ENCODE measurements around the gene CRMP1.

The CRMP1 gene

GRCh38 chr4:5887011-5887360, 5.9 kb downstream of the CRMP1 start:
- peak overlapping the region; percentile 40 for H3K4me3 ChIP-seq (ENCODE audit: low read depth, low read length)
- in situ Hi-C loops (cut with HindIII; ENCODE audit: low sequenced_read_pairs) = no loop called here
- TF ChIP-seq CTCF (IDR thresholded peaks at IDR 0.05; ENCODE audit: low read depth, low read length) = no peak
- DNase-seq (ENCODE audit: low read depth, low spot score) = no peak

GRCh38 chr4:5885733-5886132, 7.2 kb downstream of the CRMP1 start:
- no peak overlapping the region for H3K4me3 ChIP-seq (ENCODE audit: low read depth, low read length)
- TF ChIP-seq CTCF (IDR thresholded peaks at IDR 0.05; ENCODE audit: low read depth, low read length) = no peak
- no peak for DNase-seq (ENCODE audit: low read depth, low spot score)
- in situ Hi-C loops (cut with HindIII; ENCODE audit: low sequenced_read_pairs) = no loop called here

GRCh38 chr4:5884796-5885195, 8.1 kb downstream of the CRMP1 start:
- DNase-seq (ENCODE audit: low read depth, low spot score) = no peak
- no peak overlapping the region for H3K4me3 ChIP-seq (ENCODE audit: low read depth, low read length)
- in situ Hi-C loops (cut with HindIII; ENCODE audit: low sequenced_read_pairs) = no loop called here
- TF ChIP-seq CTCF (IDR thresholded peaks at IDR 0.05; ENCODE audit: low read depth, low read length) = no peak

- in situ Hi-C loops (cut with HindIII; ENCODE audit: low sequenced_read_pairs) = no loop called here
- no peak for TF ChIP-seq CTCF (IDR thresholded peaks at IDR 0.05; ENCODE audit: low read depth, low read length)
- no peak overlapping the region for H3K4me3 ChIP-seq (ENCODE audit: low read depth, low read length)
- no peak for DNase-seq (ENCODE audit: low read depth, low spot score)
Measured at GRCh38 chr4:5883916-5884315, 9.0 kb downstream of the CRMP1 start.

GRCh38 chr4:5882947-5883346, 9.9 kb downstream of the CRMP1 start:
- in situ Hi-C loops (cut with HindIII; ENCODE audit: low sequenced_read_pairs) = no loop called here
- TF ChIP-seq CTCF (IDR thresholded peaks at IDR 0.05; ENCODE audit: low read depth, low read length) = no peak
- no peak for DNase-seq (ENCODE audit: low read depth, low spot score)

GRCh38 chr4:5881340-5881739, 11.5 kb downstream of the CRMP1 start:
- no peak for DNase-seq (ENCODE audit: low read depth, low spot score)
- in situ Hi-C loops (cut with HindIII; ENCODE audit: low sequenced_read_pairs) = no loop called here
- no peak overlapping the region for H3K4me3 ChIP-seq (ENCODE audit: low read depth, low read length)
- no peak for TF ChIP-seq CTCF (IDR thresholded peaks at IDR 0.05; ENCODE audit: low read depth, low read length)

More at GRCh38 chr4:5882947-5883346, 9.9 kb downstream of the CRMP1 start:
- H3K4me3 ChIP-seq (ENCODE audit: low read depth, low read length) = no peak overlapping the region

- in situ Hi-C loops (cut with HindIII; ENCODE audit: low sequenced_read_pairs) = no loop called here
- TF ChIP-seq CTCF (IDR thresholded peaks at IDR 0.05; ENCODE audit: low read depth, low read length) = no peak
- no peak overlapping the region for H3K4me3 ChIP-seq (ENCODE audit: low read depth, low read length)
- no peak for DNase-seq (ENCODE audit: low read depth, low spot score)
Measured at GRCh38 chr4:5878359-5878758, 14.5 kb downstream of the CRMP1 start.

Data from astrocyte of the spinal cord (primary cell).